B cell (primary cell): ENCODE measurements around the gene TJAP1. TPM values are rescaled to one million over a fixed set of nuclear protein-coding genes. Genes with fewer than 3 reads are reported as not detected.
A peak's percentile ranks its signal among the peaks of the same experiment; 100 is the strongest.

Experiments
- ATAC-seq: fragments of 200-7000 bp; cut with Tn5 transposase; one replicate; pipeline ENCODE4 v1.10.0; 2021; ENCODE audit warnings: low read depth, mild to moderate bottlenecking, moderate number of reproducible peaks, moderate library complexity
- CTCF ChIA-PET: fragments of 350-600 bp; sonication (Branson Sonifier 250); formaldehyde crosslinking; loops from one replicate; lab custom pipeline; 2021; ENCODE audit warnings: antibody characterized with exemption, inconsistent platforms; lab: Charles Lee
- POLR2A ChIA-PET: fragments of 350-600 bp; sonication (Branson Sonifier 250); formaldehyde crosslinking; loops from one replicate; lab custom pipeline; 2021; ENCODE audit warnings: antibody characterized with exemption; lab: Charles Lee
- DNase-seq: peaks from one replicate; pipeline ENCODE4 v3.0.0; 2013
- H2AFZ ChIP-seq: 2 replicates; pipeline ENCODE4 v1.6.1; 2012; ENCODE audit warnings: mild to moderate bottlenecking, low read depth, low read length; ENCODE audit not compliant: insufficient read depth, poor library complexity, severe bottlenecking
- H3K27ac ChIP-seq, 2 donors: 1 replicate in 1 of 2; 2 replicates in 1 of 2; pipeline ENCODE4 v1.5.1; 2012 to 2013; ENCODE audit warnings: low read length in 2 of 2, mild to moderate bottlenecking in 2 of 2, moderate library complexity in 1 of 2
- H3K27me3 ChIP-seq, 4 experiments: fragments of 200-600 bp in 1 of 4; sonication (generic) in 1 of 4; replicated peaks in 1 of 4; 1 replicate in 2 of 4; 2 replicates in 2 of 4; pipeline versions ENCODE4 v1.6.1 to v1.7.0; 2013 to 2016; ENCODE audit warnings: low read length in 3 of 4, mild to moderate bottlenecking in 2 of 4, mixed read lengths in 1 of 4, moderate library complexity in 1 of 4; ENCODE audit not compliant: insufficient read depth in 4 of 4, control insufficient read depth in 3 of 4; ENCODE audit errors: control extremely low read depth in 1 of 4
- H3K36me3 ChIP-seq, 2 experiments: replicated peaks in 1 of 2; 1 replicate in 1 of 2; 2 replicates in 1 of 2; pipeline versions ENCODE4 v1.6.1 to v1.7.1; 2013; ENCODE audit warnings: low read length in 1 of 2; ENCODE audit not compliant: insufficient read depth in 2 of 2, control insufficient read depth in 1 of 2; ENCODE audit errors: control extremely low read depth in 1 of 2, extremely low read depth in 1 of 2
- H3K4me1 ChIP-seq, 2 donors: fragments of 200-600 bp in 1 of 2; sonication (generic) in 1 of 2; 1 replicate in 1 of 2; 2 replicates in 1 of 2; pipeline versions ENCODE4 v1.5.1 to v1.6.1; 2013 to 2017; ENCODE audit warnings: low read length in 2 of 2; ENCODE audit not compliant: control insufficient read depth in 2 of 2, insufficient read depth in 2 of 2
- H3K4me2 ChIP-seq: replicated peaks from 2 replicates; pipeline ENCODE3; 2012; ENCODE audit warnings: mild to moderate bottlenecking, low read depth, low read length; ENCODE audit not compliant: poor library complexity, severe bottlenecking
- H3K4me3 ChIP-seq, 5 experiments: fragments of 200-600 bp in 1 of 5; sonication (generic) in 1 of 5; 1 replicate in 3 of 5; 2 replicates in 2 of 5; pipeline versions ENCODE4 v1.5.1 to v1.7.0; 2011 to 2016; ENCODE audit warnings: low read length in 4 of 5, mild to moderate bottlenecking in 4 of 5, low read depth in 2 of 5, control low read depth in 1 of 5, moderate library complexity in 1 of 5; ENCODE audit not compliant: insufficient read depth in 1 of 5; ENCODE audit errors: control extremely low read depth in 1 of 5, extremely low read depth in 1 of 5
- H3K79me2 ChIP-seq: fragments of 200-600 bp; sonication (generic); one replicate; pipeline ENCODE4 v1.6.0; 2016; ENCODE audit warnings: low read length; ENCODE audit not compliant: control insufficient read depth, insufficient read depth
- H3K9ac ChIP-seq: fragments of 200-600 bp; sonication (generic); 2 replicates; pipeline ENCODE4 v1.6.1; 2017; ENCODE audit warnings: mild to moderate bottlenecking, low read length, moderate library complexity
- H3K9me3 ChIP-seq, 3 donors: one replicate each; pipeline versions ENCODE4 v1.6.1 to v1.7.1; 2013; ENCODE audit warnings: low read length in 2 of 3; ENCODE audit not compliant: control insufficient read depth in 2 of 3, insufficient read depth in 1 of 3; ENCODE audit errors: control extremely low read depth in 1 of 3
- H4K20me1 ChIP-seq: 2 replicates; pipeline ENCODE4 v1.6.0; 2012; ENCODE audit warnings: mild to moderate bottlenecking, low read length; ENCODE audit not compliant: insufficient read depth, control insufficient read depth, poor library complexity, severe bottlenecking
- H3K27ac Mint-ChIP-seq: one replicate; pipeline ENCODE4 v1.8.0; 2021; ENCODE audit warnings: mixed read lengths
- H3K27me3 Mint-ChIP-seq: one replicate; pipeline ENCODE4 v1.8.0; 2021; ENCODE audit warnings: mixed read lengths
- H3K4me1 Mint-ChIP-seq: one replicate; pipeline ENCODE4 v1.8.0; 2021; ENCODE audit warnings: mixed read lengths
- H3K4me3 Mint-ChIP-seq: one replicate; pipeline ENCODE4 v1.8.0; 2021; ENCODE audit warnings: mixed read lengths
- H3K9me3 Mint-ChIP-seq: one replicate; pipeline ENCODE4 v1.8.0; 2022; ENCODE audit warnings: mixed read lengths; ENCODE audit not compliant: insufficient read depth
- CTCF ChIP-seq: fragments of 200-600 bp; IDR thresholded peaks from one replicate; pipeline ENCODE4 v1.8.0; 2022; ENCODE audit warnings: antibody characterized with exemption, mild to moderate bottlenecking
- EZH2 ChIP-seq: IDR thresholded peaks from 2 replicates; pipeline ENCODE4 v1.6.1; 2012; ENCODE audit warnings: borderline replicate concordance, low read depth, mild to moderate bottlenecking, moderate library complexity, low read length; ENCODE audit not compliant: insufficient read depth, poor library complexity, severe bottlenecking
- WGBS: methylation state at CpG from one replicate; pipeline ENCODE4 v1.1.5; 2013; ENCODE audit warnings: missing lambda C conversion rate; ENCODE audit not compliant: insufficient coverage; 5-methylcytosine and 5-hydroxymethylcytosine counted together
- intact Hi-C: fragments of 100-400 bp; cut with micrococcal nuclease; formaldehyde crosslinking; loops from one replicate; pipeline ENCODE4 v1.10.0; 2022
- polyA plus RNA-seq: library from polyadenylated mRNA; depleted of rRNA; stranded (reverse); fragments of >200 nt; gene quantifications from 2 replicates; pipeline ENCODE4 v1.2.3, GENCODE V29; 2012
- total RNA-seq, 2 donors: library from RNA; stranded (reverse); fragments of 120-200 nt in 1 of 2; gene quantifications; 1 replicate in 1 of 2; 2 replicates in 1 of 2; pipeline versions ENCODE4 v1.2.3 to v1.2.4, GENCODE V29; 2013 to 2022

TJAP1 gene
- total and polyA plus RNA-seq, 2 donors (not counting 1 experiment from before 2014, with no cell fraction given), result 59.1 to 70.7 TPM

DNA sequence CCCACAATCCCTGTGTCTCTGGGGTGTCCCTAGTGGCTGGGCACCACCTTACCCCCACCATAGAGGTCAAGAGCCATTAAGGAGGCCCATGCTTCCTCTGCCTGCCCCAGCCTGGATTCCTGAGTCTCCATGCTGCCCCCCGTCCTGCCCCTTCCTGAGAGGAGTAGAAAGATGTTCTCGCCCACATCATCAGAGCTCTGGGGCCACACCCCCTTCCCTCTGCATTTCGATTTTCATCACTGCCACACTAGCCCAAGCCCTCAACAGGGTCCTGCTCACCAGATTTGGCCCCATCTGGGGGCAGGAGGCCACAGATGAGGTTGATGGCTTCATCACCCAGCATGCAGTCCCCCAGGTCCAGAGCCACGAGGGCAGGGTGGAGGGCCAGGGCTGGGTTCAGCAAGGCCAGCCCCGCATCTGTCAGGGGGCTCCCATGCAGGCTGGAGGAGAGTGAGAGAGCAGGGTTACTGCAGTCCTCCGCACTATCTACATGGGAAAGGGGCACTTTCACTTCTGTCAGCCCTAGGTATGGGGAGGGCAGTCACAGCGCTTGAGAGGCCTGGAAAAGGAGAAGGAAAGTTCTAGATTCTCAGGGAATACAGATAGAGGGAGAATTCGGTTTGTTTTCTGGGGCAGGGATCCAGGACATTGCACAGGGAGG, 31.2 kb downstream of the TJAP1 start:
- no peak overlapping the region for H2AFZ ChIP-seq
- peaks cover 31% of the 10 kb centered on the region for H3K4me1 Mint-ChIP-seq
- no peaks in the 10 kb centered on the region for H3K9me3 Mint-ChIP-seq
- H3K4me3 ChIP-seq, result peak overlapping the region in 1 of 5 experiments; percentile 60
- H3K4me1 ChIP-seq, result peaks cover 21 to 26% of the 10 kb centered on the region in 2 donors
- POLR2A ChIA-PET, result interaction anchor here (1.0 kb wide), 1 partner anchor 579 kb away, joined by 5 read pairs; the partner anchor contains the start of gene CNPY3
- intact Hi-C loops, result loop anchor here (5.0 kb wide), 3 partner anchors 126 to 606 kb away; no protein-coding TSS in a partner anchor
- H3K9me3 ChIP-seq, result peaks cover 0 to 3% (median 0%) of the 10 kb centered on the region in 3 donors
- H3K4me3 Mint-ChIP-seq, result peak overlapping the region; percentile 98
- TF ChIP-seq EZH2 (no peak), CTCF (no peak)
- H3K36me3 ChIP-seq, result peaks cover 0 to 31% of the 10 kb centered on the region in 2 experiments
- H3K27ac Mint-ChIP-seq, result no peak overlapping the region
- H3K4me2 ChIP-seq, result peak overlapping the region; percentile 97
- peaks cover 15% of the 10 kb centered on the region for H4K20me1 ChIP-seq
- CTCF ChIA-PET, result interaction anchor here (0.9 to 6.4 kb wide), 9 partner anchors 9 to 365 kb away, joined by 3 to 69 read pairs (median 4); partner anchors contain the start of genes DLK2, POLR1C and YIPF3
- peak; percentile 37 for DNase-seq
- H3K9ac ChIP-seq, result no peak overlapping the region
- H3K27ac ChIP-seq, result no peak overlapping the region
- H3K27me3 Mint-ChIP-seq, result peaks cover 10% of the 10 kb centered on the region
- H3K79me2 ChIP-seq, result peaks cover 4% of the 10 kb centered on the region
- no peak for ATAC-seq
- 83% methylated on average over 7 of the region's 8 CpGs for WGBS
- H3K27me3 ChIP-seq, result peaks cover 0 to 20% (median 8%) of the 10 kb centered on the region in 4 experiments
